K562 (cell line): ENCODE measurements around the gene RIC3. TPM values are rescaled to one million over a fixed set of nuclear protein-coding genes. Genes with fewer than 3 reads are reported as not detected.

Source experiments
- ATAC-seq: fragments of 200-7000 bp; cut with Tn5 transposase; 3 replicates; pipeline ENCODE4 v1.9.1; 2020; ENCODE audit warnings: moderate library complexity
- BruUV-seq: library from RNA; stranded (reverse); fragments of 400-500 nt; replicated peaks from 2 replicates; lab custom pipeline; 2021; lab: Mats Ljungman, UMichigan
- CTCF ChIA-PET: fragments of 300-600 bp; formaldehyde crosslinking; extraction: SDS; loops from one replicate; lab custom pipeline; 2021; ENCODE audit warnings: low intra/inter-chr PET ratio; lab: Yijun Ruan, JAX
- POLR2A ChIA-PET: fragments of 300-600, 350-650 bp; sonication (Branson Sonifier 250); formaldehyde crosslinking; extraction: SDS; loops from one replicate; lab custom pipeline; 2021; ENCODE audit warnings: antibody characterized with exemption, inconsistent platforms; lab: Yijun Ruan, JAX
- DNase-seq, 4 experiments: peaks; one replicate each; pipeline versions ENCODE4 v3.0.0 to v3.0.0-alpha.2; 2011 to 2018; ENCODE audit warnings: low spot score in 3 of 4, mixed read lengths in 3 of 4; ENCODE audit errors: extremely low read depth in 1 of 4
- FAIRE-seq: peaks from 2 replicates; lab custom pipeline; 2011; peaks lifted over from hg19 to GRCh38; lab: Jason Lieb, UNC
- H2AFZ ChIP-seq: 2 replicates; pipeline ENCODE4 v1.6.0; 2011; ENCODE audit warnings: low read depth, low read length, control low read depth, inconsistent platforms
- H3K27ac ChIP-seq: fragments of 200-600 bp; 3 replicates; pipeline ENCODE4 v1.8.0; 2011; ENCODE audit warnings: low read depth, mild to moderate bottlenecking, control low read depth, inconsistent platforms, low read length, moderate library complexity, mixed read lengths; ENCODE audit errors: extremely low read depth
- H3K27me3 ChIP-seq, 2 experiments: fragments of 300-600 bp in 1 of 2; 2 replicates in 1 of 2; 3 replicates in 1 of 2; pipeline versions ENCODE4 v1.6.0 to v1.8.0; 2011; ENCODE audit warnings: inconsistent platforms in 2 of 2, low read length in 2 of 2, mild to moderate bottlenecking in 1 of 2, mixed read lengths in 1 of 2, moderate library complexity in 1 of 2; ENCODE audit not compliant: control insufficient read depth in 2 of 2, insufficient read depth in 2 of 2
- H3K36me3 ChIP-seq: fragments of 300-600 bp; 3 replicates; pipeline ENCODE4 v1.8.0; 2011; ENCODE audit warnings: mild to moderate bottlenecking, low read length, inconsistent platforms; ENCODE audit not compliant: control insufficient read depth, insufficient read depth
- H3K4me1 ChIP-seq, 2 experiments: fragments of 200-600 bp in 1 of 2; replicated peaks in 1 of 2; 2 replicates in 1 of 2; 3 replicates in 1 of 2; pipeline versions ENCODE4 v1.5.1 to v1.8.0; 2011; ENCODE audit warnings: inconsistent platforms in 2 of 2, low read length in 2 of 2, mild to moderate bottlenecking in 1 of 2, mixed read lengths in 1 of 2, moderate library complexity in 1 of 2; ENCODE audit not compliant: control insufficient read depth in 2 of 2, insufficient read depth in 2 of 2
- H3K4me2 ChIP-seq: 2 replicates; pipeline ENCODE4 v1.6.1; 2011; ENCODE audit warnings: low read length, control low read depth, inconsistent platforms, mixed read lengths; ENCODE audit not compliant: insufficient read depth
- H3K4me3 ChIP-seq: fragments of 200-600 bp; sonication (generic), shearing (Covaris generic); 2 replicates; pipeline ENCODE4 v1.5.1; 2016; ENCODE audit warnings: control low read depth, inconsistent platforms
- H3K79me2 ChIP-seq: fragments of 200-600 bp; 3 replicates; pipeline ENCODE4 v1.8.0; 2011; ENCODE audit warnings: low read length, inconsistent platforms; ENCODE audit not compliant: control insufficient read depth, insufficient read depth
- H3K9ac ChIP-seq, 2 experiments: 2 replicates each; pipeline versions ENCODE4 v1.6.0 to v1.6.1; 2011; ENCODE audit warnings: low read depth in 2 of 2, low read length in 2 of 2, control low read depth in 1 of 2, inconsistent platforms in 1 of 2, mild to moderate bottlenecking in 1 of 2, mixed read lengths in 1 of 2; ENCODE audit not compliant: insufficient read depth in 1 of 2
- H3K9me1 ChIP-seq: one replicate; pipeline ENCODE4 v1.6.0; 2011; ENCODE audit warnings: inconsistent platforms, mild to moderate bottlenecking, low read length, moderate library complexity; ENCODE audit not compliant: control insufficient read depth, insufficient read depth
- H3K9me3 ChIP-seq: replicated peaks from 2 replicates; pipeline ENCODE4 v1.5.1; 2011; ENCODE audit warnings: low read depth, low read length, inconsistent platforms; ENCODE audit not compliant: control insufficient read depth, insufficient read depth
- H4K20me1 ChIP-seq: replicated peaks from 2 replicates; pipeline ENCODE4 v1.6.1; 2011; ENCODE audit warnings: low read length, inconsistent platforms, mixed read lengths; ENCODE audit not compliant: control insufficient read depth, insufficient read depth
- CBX3 ChIP-seq, 2 experiments: IDR thresholded peaks; 1 replicate in 1 of 2; 2 replicates in 1 of 2; pipeline ENCODE4 v1.6.1; 2012; ENCODE audit warnings: inconsistent platforms in 2 of 2, low read length in 2 of 2, borderline replicate concordance in 1 of 2, control low read depth in 1 of 2
- CC2D1A ChIP-seq: fragments of 450-650 bp; IDR thresholded peaks from 2 replicates; pipeline ENCODE4 v1.6.1; 2017; ENCODE audit warnings: mild to moderate bottlenecking
- ELF1 ChIP-seq: fragments of 200-800 bp; sonication (Bioruptor generic); IDR thresholded peaks from 2 replicates; pipeline ENCODE4 v1.6.1; 2016; ENCODE audit warnings: missing genetic modification characterization, missing compliant biosample characterization
- SMAD3 ChIP-seq: fragments of 450-650 bp; formaldehyde crosslinking; conservative IDR thresholded peaks from 2 replicates; pipeline ENCODE4 v1.4.0; 2020; ENCODE audit warnings: mild to moderate bottlenecking
- TRIM28 ChIP-seq: fragments of 450-650 bp; IDR thresholded peaks from 2 replicates; pipeline ENCODE4 v1.6.1; 2017
- ZKSCAN3 ChIP-seq: fragments of 250-450 bp; sonication (Bioruptor Pico); IDR thresholded peaks from 2 replicates; pipeline ENCODE4 v1.4.0; 2020
- ZNF318 ChIP-seq, 2 experiments: fragments of 450-650 bp; IDR thresholded peaks; 2 replicates each; pipeline ENCODE4 v1.6.1; 2016; ENCODE audit warnings: mild to moderate bottlenecking in 2 of 2, borderline replicate concordance in 1 of 2, low read depth in 1 of 2, moderate library complexity in 1 of 2
- ZNF445 ChIP-seq: fragments of 250-450 bp; sonication (Bioruptor Pico); IDR thresholded peaks from 2 replicates; pipeline ENCODE4 v1.4.0; 2020; ENCODE audit warnings: low read depth, mild to moderate bottlenecking, moderate library complexity
- WGBS: fragments of 100-300 bp; shearing (Covaris generic); methylation state at CpG from one replicate; pipeline ENCODE4 v1.1.6; 2016; ENCODE audit warnings: low coverage, mixed read lengths; ENCODE audit not compliant: insufficient coverage; ENCODE audit errors: missing lambda C conversion rate; 5-methylcytosine and 5-hydroxymethylcytosine counted together
- in situ Hi-C: fragments of 300-500 bp; cut with MboI; formaldehyde crosslinking; loops from 4 replicates; pipeline ENCODE4 v1.15.0; 2018; ENCODE audit warnings: inconsistent platforms, mixed read lengths
- intact Hi-C: fragments of 100-400 bp; cut with micrococcal nuclease; formaldehyde crosslinking; loops from 2 replicates; pipeline ENCODE4 v1.14.2; 2022
- polyA plus RNA-seq, 8 experiments: library from polyadenylated mRNA; depleted of rRNA in 4 of 8; stranded (reverse) in 5 of 8; unstranded in 3 of 8; fragments of >200 nt; fragmentation: Nextera tagmentation in 2 of 8; fragmentation: Illumina TruSeq in 1 of 8; extraction: Ambion mirVana in 2 of 8; extraction: Trizol in 1 of 8; gene quantifications; 2 replicates each; pipeline versions ENCODE4 v1.2.1 to v1.2.3, GENCODE V29; 2011 to 2014; ENCODE audit warnings: inconsistent platforms in 1 of 8, missing spikeins in 1 of 8
- total RNA-seq, 7 experiments: library from RNA; depleted of rRNA in 6 of 7; stranded (reverse); fragments of >200 nt in 6 of 7; fragmentation: Illumina TruSeq in 2 of 7; extraction: Trizol in 2 of 7; gene quantifications; 2 replicates each; pipeline versions ENCODE4 v1.2.1 to v1.2.3, GENCODE V29; 2011 to 2021; ENCODE audit warnings: low replicate concordance in 1 of 7
- TF ChIP-seq, protein P1 (sequence below), 2 experiments: fragments of 450-650 bp; IDR thresholded peaks; 2 replicates each; pipeline ENCODE4 v1.6.1; 2016

RIC3 gene
- total and polyA plus RNA-seq, 9 of the 15 experiments (the other 6 are each of a cell fraction or from before 2014, with no cell fraction given), result 0.03 to 0.16 (median 0.05) TPM; not detected in 4

GRCh38 chr11:8127447-8127846 is 41.4 kb downstream of the RIC3 start:
- Histone ChIP-seq H3K4me3 (no peak overlapping the region), H3K36me3 (no peaks in the 10 kb centered on the region)
- intact Hi-C loops, result no loop called here
- TF ChIP-seq ELF1 (tag) (no peak), CBX3 (IDR thresholded peaks at IDR 0.05; ENCODE audit: borderline replicate concordance in 1 of 2, low read length in 2 of 2) (no peak), ZNF445 (CRISPR knock-in tag) (no peak), CC2D1A (no peak), TRIM28 (no peak), ZKSCAN3 (CRISPR knock-in tag) (no peak), SMAD3 (CRISPR knock-in tag) (no peak), ZNF318 (IDR thresholded peaks at IDR 0.05; ENCODE audit: borderline replicate concordance in 1 of 2, low read depth in 1 of 2) (no peak)
- TF ChIP-seq, protein P1, sequence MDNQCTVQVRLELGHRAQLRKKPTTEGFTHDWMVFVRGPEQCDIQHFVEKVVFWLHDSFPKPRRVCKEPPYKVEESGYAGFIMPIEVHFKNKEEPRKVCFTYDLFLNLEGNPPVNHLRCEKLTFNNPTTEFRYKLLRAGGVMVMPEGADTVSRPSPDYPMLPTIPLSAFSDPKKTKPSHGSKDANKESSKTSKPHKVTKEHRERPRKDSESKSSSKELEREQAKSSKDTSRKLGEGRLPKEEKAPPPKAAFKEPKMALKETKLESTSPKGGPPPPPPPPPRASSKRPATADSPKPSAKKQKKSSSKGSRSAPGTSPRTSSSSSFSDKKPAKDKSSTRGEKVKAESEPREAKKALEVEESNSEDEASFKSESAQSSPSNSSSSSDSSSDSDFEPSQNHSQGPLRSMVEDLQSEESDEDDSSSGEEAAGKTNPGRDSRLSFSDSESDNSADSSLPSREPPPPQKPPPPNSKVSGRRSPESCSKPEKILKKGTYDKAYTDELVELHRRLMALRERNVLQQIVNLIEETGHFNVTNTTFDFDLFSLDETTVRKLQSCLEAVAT (IDR thresholded peaks at IDR 0.05), result no peak
- TF ChIP-seq, all 486 proteins: peak for 0
- no peak for FAIRE-seq
- H3K9me3 ChIP-seq, result no peaks in the 10 kb centered on the region
- no peak overlapping the region for H2AFZ ChIP-seq
- in situ Hi-C loops, result no loop called here
- H3K9ac ChIP-seq, result no peak overlapping the region
- ChIA-PET POLR2A (no interaction called here), CTCF (no interaction called here)
- no peak for ATAC-seq
- 3% methylated on average over 2 of the region's 2 CpGs for WGBS
- H3K79me2 ChIP-seq, result no peaks in the 10 kb centered on the region
- no peaks in the 10 kb centered on the region for H3K9me1 ChIP-seq
- BruUV-seq, result no TSS peak
- no peak overlapping the region for H3K27ac ChIP-seq
- DNase-seq, result no peak
- no peak overlapping the region for H3K4me2 ChIP-seq
- no peaks in the 10 kb centered on the region for H4K20me1 ChIP-seq
- no peaks in the 10 kb centered on the region for H3K4me1 ChIP-seq
- H3K27me3 ChIP-seq, result no peaks in the 10 kb centered on the region; a peak in 1 of 5 replicates
